GM19468 (cell line): ENCODE measurements around the gene LARGE2.

Experiments used
- ATAC-seq: cut with Tn5 transposase; IDR thresholded peaks from one replicate; pipeline ENCODE4 v1.9.1; 2021; ENCODE audit warnings: mild to moderate bottlenecking, moderate library complexity, moderate number of reproducible peaks; ENCODE audit not compliant: unreplicated experiment; ENCODE audit errors: extremely low read depth

Gene LARGE2

DNA sequence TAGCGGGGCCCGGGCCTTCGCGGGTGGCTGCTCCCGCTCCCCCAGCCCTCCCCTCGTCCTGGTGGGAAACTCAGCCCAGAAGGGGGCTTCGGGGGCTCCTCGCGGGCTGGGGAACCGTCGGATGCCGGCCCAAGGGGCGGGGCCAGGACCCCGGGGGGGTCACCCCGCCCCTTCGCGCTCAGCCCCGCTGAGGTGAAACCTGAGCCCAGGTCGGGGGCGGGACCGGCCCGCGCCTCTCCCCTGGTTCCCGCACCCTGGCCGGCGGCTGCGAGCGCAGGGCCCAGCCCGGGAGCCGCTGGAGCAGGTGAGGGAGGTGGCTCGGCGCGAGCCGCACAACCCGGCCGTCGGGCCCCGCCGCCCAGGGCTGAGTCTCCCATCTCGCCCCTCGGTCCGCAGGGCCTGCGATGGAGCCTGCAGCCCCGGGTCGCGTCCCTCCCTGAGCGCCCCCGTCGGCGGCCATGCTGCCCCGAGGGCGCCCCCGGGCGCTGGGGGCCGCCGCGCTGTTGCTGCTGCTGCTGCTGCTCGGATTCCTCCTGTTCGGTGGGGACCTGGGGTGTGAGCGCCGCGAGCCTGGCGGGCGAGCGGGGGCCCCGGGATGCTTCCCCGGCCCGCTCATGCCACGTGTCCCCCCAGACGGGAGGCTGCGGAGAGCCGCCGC, at the start of gene LARGE2:
LARGE2 (plus strand) TSS at position 232 of the 658 bp plus-strand sequence; CDS start at position 459, 227 bp downstream.
- no peak for ATAC-seq

DNA sequence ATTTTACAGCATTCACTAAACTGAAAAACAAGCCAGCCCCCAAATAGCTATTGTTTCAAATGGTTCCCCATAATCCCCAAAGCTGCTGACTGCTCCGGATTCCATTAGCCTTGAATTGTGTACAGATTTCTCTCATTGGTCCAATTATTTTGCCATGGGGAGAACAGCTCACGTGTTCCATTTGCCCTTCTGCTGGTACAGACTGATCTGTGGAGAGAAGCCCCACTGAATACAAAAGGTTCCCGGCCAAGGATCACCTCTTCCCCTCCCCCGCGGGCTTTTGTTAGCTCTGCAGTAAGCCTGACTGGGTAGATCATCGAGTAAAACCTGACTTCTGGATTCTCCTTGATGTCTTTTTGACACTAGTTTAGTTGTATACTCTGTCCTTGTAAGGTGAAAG, 46.1 kb upstream of the LARGE2 start:
- ATAC-seq = no peak

DNA sequence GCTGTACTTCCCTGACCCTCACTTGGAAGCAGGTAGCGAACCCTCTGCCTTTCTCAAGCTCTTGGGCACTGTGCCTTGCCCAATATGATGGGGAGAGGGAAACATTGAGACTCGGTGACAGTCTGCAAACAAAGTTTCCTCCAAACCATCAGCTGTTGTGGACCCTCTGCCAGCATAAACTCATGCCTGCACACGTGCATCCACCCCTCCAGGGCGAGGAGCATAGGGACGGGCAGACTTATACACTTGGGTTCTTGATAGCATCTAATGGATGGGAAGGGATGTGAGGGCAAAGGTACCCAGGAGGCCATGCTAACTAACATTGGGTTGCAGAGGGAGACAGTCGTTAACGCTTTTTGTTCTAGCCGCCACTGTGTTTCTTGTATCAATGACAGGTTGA, 45.2 kb upstream of the LARGE2 start:
- no peak for ATAC-seq

DNA sequence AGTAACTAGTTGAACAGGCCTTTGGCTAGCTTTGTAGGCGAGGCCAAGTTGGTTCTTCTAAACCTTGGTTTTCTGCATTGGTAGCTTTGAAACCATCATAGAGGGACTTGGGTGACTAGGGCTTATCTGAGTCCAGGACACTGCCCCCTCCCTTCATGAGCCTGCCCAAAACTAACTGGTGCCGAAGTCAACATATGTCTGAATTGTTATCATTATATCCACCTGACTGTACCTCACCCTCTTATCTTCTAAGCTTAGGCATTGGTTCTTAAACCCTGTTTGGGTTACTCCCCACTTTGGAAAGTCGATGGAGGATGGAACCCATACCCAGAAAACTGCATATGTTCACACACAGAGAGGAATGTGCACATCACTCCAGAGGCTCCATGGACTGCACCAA, 44.6 kb upstream of the LARGE2 start:
- no peak for ATAC-seq

DNA sequence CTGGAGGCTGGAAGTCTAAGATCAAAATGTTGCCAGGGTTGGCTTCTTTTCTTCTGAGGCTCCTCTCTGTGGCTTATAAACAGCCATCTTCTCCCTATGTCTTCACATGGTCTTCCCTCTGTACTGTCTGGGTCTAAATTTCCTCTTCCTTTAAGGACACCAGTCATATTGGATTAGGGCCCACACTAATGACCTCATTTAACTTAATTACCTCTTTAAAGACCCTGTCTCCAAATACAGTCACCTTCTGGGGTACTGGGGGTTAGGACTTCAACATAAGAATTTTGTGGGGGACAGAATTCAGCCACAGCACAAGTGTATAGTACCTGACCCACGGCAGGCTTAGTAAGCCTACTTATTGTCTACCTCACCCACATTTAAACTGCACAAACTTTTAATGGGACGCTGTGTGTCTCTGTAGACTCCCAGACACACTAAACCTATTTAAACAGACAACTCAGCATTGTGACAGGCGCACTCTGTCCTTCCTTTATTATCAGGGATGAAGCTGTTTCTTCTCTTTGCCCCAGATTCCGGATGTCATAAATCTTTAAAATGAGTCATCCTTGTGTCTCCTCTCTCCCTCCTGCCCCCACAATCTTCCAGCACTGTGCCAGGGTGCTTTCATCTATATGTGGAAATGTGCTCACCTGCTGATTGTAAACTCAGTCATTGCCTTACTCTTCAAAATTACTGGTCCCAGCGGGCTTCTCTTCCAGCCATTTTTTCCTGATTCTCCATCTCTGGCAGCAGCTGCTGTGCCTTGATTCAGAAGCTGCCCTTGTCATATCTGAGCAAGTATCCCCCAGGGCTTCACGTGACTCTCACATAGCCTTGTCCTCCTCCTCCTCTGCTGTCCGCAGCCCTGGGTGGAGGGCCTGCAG, 42.4 kb upstream of the LARGE2 start:
- ATAC-seq = no peak

DNA sequence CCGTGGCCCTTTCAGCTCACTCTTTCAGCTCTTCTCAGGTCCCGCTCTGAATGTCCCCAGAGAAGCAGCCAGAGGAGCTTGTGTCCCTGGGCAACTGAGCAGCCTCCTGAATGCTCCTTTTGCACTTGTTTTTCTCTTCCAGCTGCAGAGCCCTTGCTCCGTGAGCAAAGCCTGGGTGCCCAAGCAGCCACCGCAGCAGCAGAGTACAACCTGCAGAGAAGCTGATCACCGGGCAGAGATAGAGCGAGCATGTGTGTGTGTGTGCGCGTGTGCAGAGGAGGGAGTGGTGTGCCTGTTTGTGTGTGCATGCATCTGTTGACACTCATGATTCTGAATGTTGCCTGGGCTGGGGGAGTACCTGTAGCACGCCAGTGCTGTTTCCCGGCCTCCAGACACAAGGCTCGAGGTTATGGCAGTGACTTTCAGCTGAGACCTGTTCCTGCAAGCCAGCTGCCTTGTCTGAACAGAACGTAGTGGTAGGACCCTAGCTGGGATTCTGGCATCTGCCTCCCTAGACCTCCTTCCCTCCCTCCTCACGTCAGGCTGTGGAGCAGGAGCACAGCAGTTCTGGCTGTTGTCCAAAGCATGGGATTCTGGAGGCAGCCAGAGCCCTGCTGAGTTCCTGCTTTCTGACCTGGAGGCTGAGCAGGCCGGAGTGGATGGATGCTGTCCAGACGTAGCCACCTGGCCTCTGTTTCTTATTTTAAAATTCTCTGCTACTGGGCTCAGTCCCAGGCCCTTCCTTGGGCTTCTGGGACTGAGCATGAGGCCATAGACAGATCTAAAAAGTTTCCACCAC, 41.5 kb upstream of the LARGE2 start:
- ATAC-seq = no peak

DNA sequence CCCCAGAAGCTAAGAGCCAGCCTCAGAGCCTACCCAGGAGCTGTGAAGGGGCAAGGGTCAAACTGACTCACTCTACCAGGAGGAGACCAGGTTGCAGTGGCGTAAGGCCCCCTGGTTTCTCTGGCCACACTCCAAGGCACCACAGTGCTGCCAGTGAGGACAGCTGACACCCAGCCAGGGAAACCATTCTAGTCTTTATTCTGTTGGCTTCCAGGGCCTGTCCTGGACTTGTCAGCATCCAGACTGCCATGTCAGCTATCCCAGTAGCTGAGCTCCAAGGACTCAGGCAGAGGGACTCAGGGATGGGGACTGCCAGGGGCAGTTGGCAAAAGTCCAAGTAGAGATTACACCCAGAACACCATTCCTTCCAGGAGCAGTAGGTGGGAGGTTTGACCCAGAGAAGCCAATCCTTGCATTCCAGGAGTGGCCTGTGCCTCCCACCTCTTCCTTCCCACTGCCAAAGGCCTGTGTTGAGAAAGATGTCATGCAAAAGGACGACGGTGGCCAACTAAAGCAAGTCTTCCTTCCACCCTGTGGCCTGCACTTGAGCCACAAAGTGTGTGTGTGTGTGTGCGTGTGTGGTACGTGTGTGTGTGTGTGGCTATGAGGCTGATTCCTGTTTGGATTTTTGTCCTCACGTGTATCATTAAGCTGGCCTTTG, 40.6 kb upstream of the LARGE2 start:
- no peak for ATAC-seq

DNA sequence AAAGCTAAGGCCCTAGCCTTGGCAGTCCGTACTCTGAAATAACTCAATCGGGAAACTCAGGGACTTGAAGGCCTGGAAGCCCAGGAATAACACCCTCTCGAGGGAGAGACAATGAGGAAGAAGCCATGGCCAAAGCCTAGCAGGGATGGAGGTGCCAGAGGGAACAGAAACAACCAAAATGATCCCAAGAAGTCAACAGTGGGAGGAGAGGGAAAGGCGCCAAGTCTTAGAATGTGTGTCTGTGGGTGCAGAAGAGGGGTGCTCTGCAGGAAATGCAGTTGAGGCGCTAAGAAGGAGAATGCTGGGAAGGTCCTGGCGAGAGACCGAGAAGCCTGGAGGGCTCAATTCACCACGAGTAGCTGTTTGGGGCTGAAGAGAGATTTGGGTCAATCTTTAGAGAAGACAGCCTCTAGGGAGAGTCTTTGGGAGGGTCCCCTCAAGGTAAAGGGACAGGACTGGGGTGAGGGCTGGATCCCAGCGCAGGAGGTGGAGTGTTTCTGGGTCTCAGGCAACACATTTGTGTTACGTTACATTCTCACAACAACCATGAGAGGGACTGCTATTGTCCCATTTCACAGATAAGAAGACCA, 37.8 kb upstream of the LARGE2 start:
- ATAC-seq = no peak

DNA sequence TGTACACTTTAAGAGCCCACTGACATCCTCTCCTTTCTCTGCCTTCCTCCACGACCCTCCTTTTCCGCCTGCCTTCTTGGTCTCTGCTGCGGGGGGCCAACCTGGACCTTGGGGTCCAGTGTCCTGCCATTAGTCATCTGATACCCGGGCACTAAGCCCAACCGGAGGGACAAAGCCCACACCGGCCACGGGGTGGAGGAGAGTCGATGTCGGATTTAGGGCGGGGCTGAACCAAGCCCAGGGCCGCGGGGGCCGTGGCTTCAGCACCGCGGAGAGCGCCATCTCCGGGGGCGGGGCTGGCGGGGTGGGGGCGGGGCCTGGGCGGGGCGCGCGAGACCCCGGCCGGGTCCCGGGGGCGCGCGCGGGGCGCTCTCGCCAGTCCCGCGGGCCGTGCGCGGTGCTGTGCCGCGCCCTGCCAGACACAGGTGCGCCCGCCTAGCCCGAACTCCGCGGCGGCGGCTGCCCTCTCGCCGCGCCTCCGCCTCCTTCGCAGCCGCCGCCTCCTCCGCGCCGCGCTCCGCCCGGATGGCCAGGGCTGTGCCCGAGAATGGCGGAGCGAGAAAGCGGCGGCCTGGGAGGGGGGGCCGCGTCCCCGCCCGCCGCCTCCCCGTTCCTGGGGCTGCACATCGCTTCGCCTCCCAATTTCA, 37.1 kb upstream of the LARGE2 start, which contains the start of gene MAPK8IP1:
MAPK8IP1 (plus strand) TSS at position 378 of the 647 bp plus-strand sequence; CDS start at position 548, 170 bp downstream.
- peak; percentile 18 for ATAC-seq

DNA sequence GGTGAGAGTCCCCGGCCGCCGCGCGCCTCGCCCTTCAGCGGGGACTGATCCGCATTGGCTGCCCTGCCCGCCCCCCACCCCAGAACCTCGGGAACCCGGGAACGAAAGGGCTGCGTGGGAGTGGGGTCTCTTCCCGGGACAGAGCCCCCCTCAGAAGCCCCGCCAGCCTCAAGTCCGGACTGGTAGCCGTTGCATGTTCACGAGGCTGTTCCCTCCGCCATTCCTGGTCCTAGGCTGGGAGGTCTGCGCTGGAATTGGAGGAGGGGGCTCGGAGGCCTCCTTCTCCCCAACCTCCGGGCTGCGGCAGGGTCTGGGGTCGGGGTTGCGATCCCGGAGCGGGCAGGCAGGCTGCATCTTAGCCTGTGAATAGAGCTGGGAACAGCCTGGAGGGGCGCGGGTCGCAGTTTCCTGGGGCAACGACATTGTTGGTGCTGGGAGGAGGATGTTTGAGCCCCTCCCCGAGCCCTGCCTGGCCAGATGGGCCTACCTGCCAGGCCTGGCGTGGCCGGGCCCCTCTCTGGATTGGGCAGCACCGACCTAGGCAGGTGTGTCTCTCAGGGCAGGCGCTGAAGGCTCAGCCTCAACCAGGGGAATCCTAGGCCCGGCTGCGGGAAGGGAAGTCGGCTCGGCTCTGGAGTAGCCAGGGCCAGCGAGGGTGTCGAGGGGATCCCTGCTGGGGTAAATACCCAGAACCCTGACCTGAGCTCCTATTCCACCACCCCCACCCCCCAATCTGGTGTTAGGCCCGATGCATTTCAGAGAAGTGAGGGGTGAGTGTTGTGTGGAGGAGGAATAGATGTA, 36.3 kb upstream of the LARGE2 start:
- no peak for ATAC-seq

DNA sequence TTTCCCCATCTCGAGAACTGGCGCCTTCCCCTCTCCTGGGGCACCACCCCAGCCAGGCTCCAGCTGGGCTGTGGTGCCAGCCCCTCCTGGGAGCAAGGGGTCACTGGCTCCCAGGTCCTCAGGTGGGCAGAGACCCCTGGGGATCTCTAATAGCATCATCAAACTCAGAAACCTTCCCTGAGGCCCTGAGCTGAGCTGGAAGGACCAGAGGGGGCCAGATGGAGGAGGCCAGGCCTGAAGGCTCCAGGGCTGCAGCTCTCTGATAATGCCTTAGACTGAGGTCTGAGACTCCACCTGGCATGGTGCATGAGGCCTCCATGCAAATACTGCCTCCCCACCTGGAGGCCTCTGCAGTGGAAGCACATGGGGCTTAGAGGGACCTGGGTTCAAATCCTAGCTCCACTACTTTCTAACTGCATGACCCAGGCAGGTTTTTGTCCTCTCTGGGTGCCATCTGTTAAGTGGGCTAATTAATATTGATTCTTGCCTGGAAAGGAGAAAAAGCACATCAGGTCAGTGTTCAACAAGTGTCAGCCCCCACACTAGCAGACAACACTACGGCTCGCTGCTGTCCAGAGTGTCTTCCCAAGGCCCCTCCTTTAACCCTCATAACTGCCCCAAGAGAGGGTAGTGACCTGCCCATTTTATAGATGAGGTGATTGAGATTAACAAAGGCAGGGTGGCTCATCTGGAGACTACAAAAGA, 35.5 kb upstream of the LARGE2 start:
- no peak for ATAC-seq

DNA sequence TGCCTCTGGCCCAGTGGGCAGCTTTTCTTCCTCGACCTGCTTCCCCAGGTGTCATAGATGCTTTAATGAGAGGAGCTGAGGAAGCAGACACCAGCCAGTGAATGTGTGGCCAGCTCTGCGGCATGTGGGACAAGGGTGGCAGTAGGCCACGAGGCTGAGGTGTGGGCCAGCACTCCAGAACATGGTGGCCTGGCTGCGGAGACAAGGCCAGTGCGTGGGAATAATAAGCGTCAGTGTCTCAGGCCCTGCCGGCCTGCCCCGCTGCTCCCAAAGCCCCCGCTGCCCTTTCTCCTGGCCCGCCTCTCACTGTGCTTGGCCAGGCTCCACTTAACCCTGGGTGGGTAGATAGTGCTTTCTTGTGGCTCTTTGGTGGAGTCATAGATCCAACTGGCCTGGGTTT, 34.9 kb upstream of the LARGE2 start:
- ATAC-seq = no peak

DNA sequence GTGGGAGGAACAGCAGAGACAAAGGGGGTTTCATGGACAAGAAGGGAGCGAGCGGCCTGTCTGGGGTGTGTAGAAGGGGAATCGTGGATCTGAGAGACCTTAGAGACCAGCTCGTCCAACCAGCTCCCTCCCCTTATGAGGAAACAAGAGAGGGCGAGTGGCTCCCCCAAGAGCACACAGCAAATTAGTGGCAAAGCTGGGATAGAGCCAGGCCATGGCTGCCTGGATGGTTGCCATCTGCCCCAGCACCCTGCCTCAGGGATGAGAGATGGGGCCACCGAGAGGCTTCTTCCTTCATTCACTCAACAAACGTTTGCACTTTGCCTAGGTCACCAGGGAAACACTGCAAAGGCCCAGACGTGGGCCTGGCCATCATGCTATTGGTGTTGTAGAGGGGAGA, 32.9 kb upstream of the LARGE2 start:
- no peak for ATAC-seq

DNA sequence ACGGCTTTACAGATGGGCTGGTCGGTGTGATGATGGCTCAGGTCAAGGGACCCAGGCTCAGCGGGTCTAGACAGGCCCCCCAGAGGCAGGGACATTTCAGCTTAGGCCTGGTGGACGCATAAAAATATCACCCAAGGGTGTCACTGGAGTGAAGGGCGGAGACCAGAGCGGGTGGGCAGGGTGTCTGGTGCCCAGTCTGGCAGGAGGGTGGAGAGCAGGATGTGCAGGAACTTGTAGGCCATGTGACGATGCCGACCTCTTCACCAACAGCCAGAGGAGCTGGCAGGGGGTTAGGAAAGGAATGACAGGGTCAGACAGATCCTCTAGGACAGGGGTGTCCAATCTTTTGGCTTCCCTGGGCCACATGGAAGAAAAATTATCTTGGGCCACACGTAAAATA, 32.5 kb upstream of the LARGE2 start:
- no peak for ATAC-seq

DNA sequence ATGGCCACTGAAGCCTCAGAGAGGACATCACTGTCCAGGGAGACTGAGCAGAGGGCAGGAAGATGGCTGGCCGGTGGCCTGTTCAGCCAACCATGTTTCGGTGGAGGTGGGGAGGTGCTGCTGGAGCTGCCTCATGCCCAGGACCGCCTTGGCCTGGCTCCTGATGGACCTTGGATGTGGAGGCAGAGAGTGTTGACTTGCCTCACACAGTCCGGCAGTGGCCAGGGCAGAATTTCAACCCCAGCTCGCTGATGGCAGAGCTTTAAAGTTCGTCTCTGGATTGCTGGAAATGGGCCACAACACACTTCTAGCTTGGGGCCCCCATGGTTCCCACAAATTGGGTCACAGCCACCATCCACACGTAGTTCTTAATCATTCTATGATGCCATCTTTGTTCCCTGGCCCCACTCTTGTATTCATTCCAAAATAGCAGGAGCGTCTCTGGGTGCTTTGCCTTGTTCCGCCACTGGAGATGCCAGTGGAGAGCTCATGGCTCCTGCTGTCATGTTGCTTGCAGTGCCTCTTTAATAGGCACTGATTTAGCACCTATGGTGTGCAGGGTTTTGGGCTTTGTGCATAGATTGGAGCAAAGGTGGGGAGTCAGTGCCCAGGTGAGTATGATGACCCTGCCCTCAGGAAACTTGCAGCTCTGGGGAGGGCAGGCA, 31.4 kb upstream of the LARGE2 start:
- no peak for ATAC-seq

DNA sequence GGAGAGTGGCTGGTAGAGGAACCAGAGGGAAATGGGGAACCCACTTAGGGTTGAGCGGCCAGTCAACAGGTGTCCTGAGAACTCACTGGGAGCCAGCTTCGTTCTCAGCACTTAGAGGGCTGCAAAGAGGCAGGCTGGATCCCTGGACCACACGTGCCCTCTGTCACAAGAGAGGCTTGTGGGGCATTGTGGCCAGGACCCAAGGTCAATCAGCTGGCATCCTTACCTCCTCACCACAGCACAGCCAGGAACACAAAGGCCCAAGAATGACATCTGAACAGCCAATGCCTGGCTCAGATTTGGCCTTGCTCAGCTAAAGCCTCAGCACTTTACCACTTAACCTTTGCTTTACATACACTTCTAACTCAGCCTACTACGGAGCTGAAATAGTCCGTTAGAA, 29.6 kb upstream of the LARGE2 start:
- no peak for ATAC-seq

DNA sequence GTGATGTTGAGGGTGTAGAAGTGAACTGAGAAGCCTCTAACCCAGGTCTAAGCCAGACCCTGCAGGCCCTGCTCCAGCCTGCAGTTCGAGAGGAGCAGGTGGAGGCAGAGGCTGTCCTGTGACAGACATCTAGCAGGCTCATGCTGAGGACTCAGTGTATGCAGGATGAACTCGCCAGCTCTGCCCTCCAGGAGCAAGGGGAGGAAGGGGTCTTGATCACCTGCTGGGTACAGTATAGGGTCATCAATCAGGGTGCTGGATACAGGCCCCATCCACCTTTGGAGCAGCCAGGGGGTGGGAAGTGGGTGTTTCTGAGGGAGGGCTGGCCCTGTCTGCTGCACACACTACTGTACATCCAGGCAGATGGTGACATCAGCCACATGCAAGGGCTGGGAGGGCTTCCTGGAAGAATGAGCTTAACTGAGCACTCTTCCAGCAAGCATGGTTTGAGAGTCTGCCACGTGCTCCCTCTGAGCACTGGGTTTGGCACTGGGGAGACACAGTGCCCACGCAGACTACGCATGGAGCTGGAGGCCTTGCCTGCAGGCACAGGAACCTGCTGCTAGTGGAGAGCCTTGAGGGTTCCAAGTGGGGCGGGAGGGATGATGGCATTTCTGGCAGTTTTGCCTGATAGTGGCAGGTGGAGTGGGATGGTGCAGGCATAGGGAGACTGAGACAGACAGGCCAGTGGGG, 27.8 kb upstream of the LARGE2 start:
- no peak for ATAC-seq
